HG02943 (cell line): Measurements from ENCODE around the gene BEST1.

Source experiments
- ATAC-seq: cut with Tn5 transposase; IDR thresholded peaks from one replicate; pipeline ENCODE4 v1.9.1; 2021; ENCODE audit warnings: mild to moderate bottlenecking, low read depth, moderate library complexity; ENCODE audit not compliant: unreplicated experiment

BEST1 gene

DNA sequence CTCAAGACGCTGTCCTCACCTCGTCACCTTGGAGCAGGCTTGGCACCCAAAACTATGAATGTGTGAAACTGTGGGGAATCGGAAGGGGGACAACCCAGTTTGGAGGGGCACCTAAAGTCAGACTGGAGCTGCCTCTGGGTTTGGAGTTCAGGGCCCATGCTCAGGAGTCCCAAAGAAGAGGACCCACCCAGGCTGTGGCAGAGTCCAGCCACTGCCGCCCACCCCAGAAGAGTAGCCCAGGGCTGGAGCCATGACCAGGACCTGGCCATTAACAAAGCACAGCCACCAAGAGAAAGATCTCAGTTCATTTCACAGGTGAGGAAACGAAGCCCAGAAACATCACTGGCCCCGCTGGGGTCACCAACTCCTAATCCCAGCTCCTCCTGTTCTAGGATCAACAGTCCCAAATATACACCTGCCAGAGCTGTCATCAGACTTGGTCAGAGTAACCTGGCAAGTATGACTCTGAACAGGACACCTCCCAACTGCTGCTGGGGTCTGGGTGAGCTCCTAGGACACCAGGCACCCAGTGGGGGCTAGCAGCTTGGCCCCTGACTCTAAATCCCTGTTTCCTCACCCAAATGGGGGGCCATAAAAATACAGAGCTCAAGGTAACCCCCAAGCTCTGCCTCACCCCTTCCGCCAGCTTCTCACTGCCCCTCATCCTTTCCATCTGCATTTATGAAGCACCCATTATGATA, 35.5 kb upstream of the BEST1 start:
- ATAC-seq: no peak

- no peak for ATAC-seq
These were observed 33.3 kb upstream of the BEST1 start for GRCh38 chr11:61916737-61917333.

- ATAC-seq: no peak
These were observed 32.6 kb upstream of the BEST1 start, which contains the start of gene RAB3IL1 for GRCh38 chr11:61917334-61918109. TSS of gene RAB3IL1 (minus strand) at chr11:61917566. CDS start at chr11:61917367, 199 bp downstream.

- ATAC-seq: no peak
These were observed 31.8 kb upstream of the BEST1 start for GRCh38 chr11:61918251-61918937.

- ATAC-seq: no peak
These were observed 31.0 kb upstream of the BEST1 start for GRCh38 chr11:61918938-61919704.

- ATAC-seq: no peak
These were observed 30.2 kb upstream of the BEST1 start for GRCh38 chr11:61919705-61920631.

- no peak for ATAC-seq
These were observed 28.7 kb upstream of the BEST1 start for GRCh38 chr11:61921446-61921845.

GRCh38 chr11:61922539-61922938, 27.6 kb upstream of the BEST1 start:
- no peak for ATAC-seq

DNA sequence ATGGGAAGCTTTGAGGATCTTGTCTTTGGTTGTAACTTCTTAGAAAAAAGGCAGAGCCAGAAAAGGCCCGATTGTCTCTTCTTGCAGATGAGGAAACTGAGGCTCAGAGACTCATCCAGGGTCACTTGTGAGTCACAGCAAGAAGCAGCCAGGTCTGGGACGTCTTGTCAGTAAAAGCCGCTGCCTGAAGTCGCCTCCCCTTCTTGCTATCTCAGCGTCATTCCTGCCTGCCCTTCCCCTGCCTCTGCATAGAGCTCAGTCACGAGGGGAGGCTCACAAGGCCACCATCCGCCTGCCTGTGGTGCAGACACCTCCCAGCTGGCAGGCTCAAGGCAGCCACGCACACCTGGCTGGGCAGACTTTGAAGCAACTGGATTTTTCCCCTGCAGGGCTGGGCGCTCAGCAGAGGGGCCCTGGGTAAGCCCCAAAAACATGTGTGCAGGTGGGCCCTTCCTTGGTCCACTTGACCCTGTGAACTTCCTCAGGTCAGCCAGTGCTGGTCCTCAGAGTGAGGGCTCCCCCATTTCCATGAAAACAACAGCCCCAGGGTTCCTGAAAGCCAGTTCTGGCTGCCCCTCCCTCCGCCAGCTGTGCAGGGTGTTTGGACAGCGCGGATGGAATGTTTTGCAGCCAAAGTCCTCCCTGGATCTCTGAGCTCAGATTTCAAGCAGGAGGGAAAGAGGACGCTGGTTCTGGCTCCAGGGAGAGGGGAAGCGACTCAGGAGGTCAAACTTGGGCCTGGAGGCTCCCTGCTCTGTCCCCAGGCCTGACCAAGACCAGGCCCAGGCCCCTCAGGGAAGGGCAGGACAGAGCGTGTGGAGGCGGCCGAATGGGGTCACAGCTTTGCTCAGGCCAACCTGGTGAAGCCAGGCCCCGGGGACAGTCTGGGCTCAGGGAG, 26.7 kb upstream of the BEST1 start:
- no peak for ATAC-seq

DNA sequence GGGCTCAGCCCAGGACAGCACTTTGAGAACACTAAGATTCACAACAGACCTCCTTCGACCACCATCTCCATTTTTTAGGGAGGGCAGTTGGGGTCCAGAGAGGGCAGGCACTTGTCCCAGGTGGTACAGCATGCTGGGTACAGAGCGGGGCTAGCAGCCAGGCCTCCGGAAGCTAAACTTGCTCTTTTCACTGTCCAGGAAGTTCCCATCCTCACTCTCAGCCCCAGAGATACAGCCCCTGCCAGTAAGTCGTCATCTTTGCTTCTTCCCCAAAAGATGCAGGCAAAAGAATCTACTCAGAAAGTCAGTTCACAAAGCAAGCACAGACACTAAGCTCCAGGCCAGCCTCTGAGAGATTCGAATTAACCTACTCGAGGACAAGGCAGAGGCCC, 26.1 kb upstream of the BEST1 start:
- ATAC-seq: no peak

- ATAC-seq: no peak
These were observed 24.4 kb upstream of the BEST1 start for GRCh38 chr11:61925736-61926135.

- ATAC-seq: no peak
These were observed 23.9 kb upstream of the BEST1 start for GRCh38 chr11:61926235-61926634.

GRCh38 chr11:61927501-61927900, 22.6 kb upstream of the BEST1 start:
- no peak for ATAC-seq

DNA sequence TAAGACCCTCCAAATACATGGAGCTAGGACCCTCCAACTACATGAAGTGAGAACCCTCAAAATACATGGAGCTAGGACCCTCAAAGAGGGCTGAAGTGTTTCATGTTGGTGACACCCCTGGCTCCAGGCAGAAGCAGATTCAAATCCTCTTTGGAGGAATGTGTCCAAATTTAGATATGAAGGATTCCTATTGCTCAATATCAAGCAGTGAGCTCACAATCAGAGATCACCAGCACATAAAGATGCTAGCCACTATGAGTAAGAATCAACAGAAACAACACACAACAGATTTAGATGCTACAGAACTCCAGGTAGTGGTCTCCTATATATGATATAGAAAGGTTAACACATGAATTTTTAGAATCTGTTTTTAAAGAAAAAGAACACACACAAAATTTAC, 21.5 kb upstream of the BEST1 start:
- no peak for ATAC-seq

GRCh38 chr11:61930933-61931332, 19.2 kb upstream of the BEST1 start:
- no peak for ATAC-seq

DNA sequence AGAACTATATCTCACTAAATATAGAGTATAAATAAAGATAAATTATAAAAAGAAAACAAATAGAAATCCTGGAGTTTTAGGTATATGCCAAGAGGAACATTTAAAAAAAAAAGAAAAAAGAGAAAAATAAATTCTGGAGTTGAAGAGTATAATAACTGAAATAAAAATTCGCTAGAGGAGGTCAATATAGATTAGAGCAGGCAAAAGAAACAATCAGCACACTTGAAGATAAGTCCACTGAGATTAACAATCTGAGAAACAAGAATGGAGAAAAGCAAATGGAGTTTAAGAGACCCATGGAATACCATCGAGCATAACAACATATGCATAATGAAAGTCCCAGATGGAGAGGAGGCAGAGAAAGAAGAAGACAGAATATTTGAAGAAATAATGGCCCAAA, 14.3 kb upstream of the BEST1 start:
- no peak for ATAC-seq

DNA sequence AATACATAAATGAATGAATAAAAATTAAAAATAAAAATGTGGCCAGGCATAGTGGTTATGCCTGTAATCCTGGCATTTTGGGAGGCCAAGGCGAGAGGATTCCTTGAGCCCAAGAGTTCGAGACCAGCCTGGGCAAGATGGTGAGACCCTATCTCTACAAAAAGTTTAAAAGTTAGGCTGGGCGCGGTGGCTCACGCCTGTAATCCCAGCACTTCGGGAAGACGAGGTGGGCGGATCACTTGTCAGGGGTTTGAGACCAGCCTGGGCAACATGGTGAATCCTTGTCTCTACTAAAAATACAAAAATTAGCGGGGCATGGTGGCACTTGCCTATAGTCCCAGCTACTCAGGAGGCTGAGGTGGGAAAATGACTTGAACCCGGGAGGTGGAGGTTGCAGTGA, 9.7 kb upstream of the BEST1 start:
- ATAC-seq: no peak

GRCh38 chr11:61945191-61945590, 5.0 kb upstream of the BEST1 start:
- no peak for ATAC-seq
